GM11168 (cell line): ENCODE measurements around the gene TEAD1.

ENCODE experiments used
- in situ Hi-C: fragments of 300-500 bp; cut with MboI; formaldehyde crosslinking; loops from one replicate; pipeline ENCODE4 v1.12.0; 2022; ENCODE audit warnings: low sequenced_read_pairs; ENCODE audit not compliant: unreplicated experiment

Gene TEAD1

GRCh38 chr11:12802418-12803085, 128.3 kb downstream of the TEAD1 start:
- in situ Hi-C loops: no loop called here

- in situ Hi-C loops: no loop called here
Measured at GRCh38 chr11:12803086-12803826, 129.0 kb downstream of the TEAD1 start.

- in situ Hi-C loops: no loop called here
Measured at GRCh38 chr11:12806113-12806512, 131.9 kb downstream of the TEAD1 start.

GRCh38 chr11:12807621-12808020, 133.4 kb downstream of the TEAD1 start:
- in situ Hi-C loops: no loop called here

GRCh38 chr11:12808519-12808918, 134.3 kb downstream of the TEAD1 start:
- in situ Hi-C loops: no loop called here

GRCh38 chr11:12809364-12809763, 135.1 kb downstream of the TEAD1 start:
- in situ Hi-C loops: no loop called here

GRCh38 chr11:12809864-12810567, 135.8 kb downstream of the TEAD1 start:
- in situ Hi-C loops: no loop called here

GRCh38 chr11:12810568-12810894, 136.3 kb downstream of the TEAD1 start:
- in situ Hi-C loops: no loop called here

- in situ Hi-C loops: no loop called here
Measured at GRCh38 chr11:12811861-12812260, 137.6 kb downstream of the TEAD1 start.

- in situ Hi-C loops: no loop called here
Measured at GRCh38 chr11:12812849-12813248, 138.6 kb downstream of the TEAD1 start.

- in situ Hi-C loops: no loop called here
Measured at GRCh38 chr11:12813371-12814225, 139.4 kb downstream of the TEAD1 start.

GRCh38 chr11:12815129-12815480, 140.9 kb downstream of the TEAD1 start:
- in situ Hi-C loops: no loop called here

- in situ Hi-C loops: no loop called here
Measured at GRCh38 chr11:12815931-12816494, 141.8 kb downstream of the TEAD1 start.

GRCh38 chr11:12817681-12818332, 143.6 kb downstream of the TEAD1 start:
- in situ Hi-C loops: no loop called here

GRCh38 chr11:12818333-12819015, 144.3 kb downstream of the TEAD1 start:
- in situ Hi-C loops: no loop called here

GRCh38 chr11:12822392-12823022, 148.3 kb downstream of the TEAD1 start:
- in situ Hi-C loops: no loop called here

- in situ Hi-C loops: no loop called here
Measured at GRCh38 chr11:12824281-12825041, 150.2 kb downstream of the TEAD1 start.

GRCh38 chr11:12826441-12826840, 152.2 kb downstream of the TEAD1 start:
- in situ Hi-C loops: no loop called here
